IPS-NIHi7 (cell line): ENCODE measurements around the gene DUOXA1.

Experiments
- DNase-seq: peaks from one replicate; pipeline ENCODE4 v3.0.0; 2012; ENCODE audit warnings: mixed read lengths; ENCODE audit errors: extremely low spot score

Gene DUOXA1

GRCh38 chr15:45131510-45131909 is 1.8 kb upstream of the DUOXA1 start:
- DNase-seq, result no peak

GRCh38 chr15:45130291-45131000 is 767 bp upstream of the DUOXA1 start:
- no peak for DNase-seq

GRCh38 chr15:45128971-45129639 is 574 bp downstream of the DUOXA1 start:
- DNase-seq, result no peak

DNA sequence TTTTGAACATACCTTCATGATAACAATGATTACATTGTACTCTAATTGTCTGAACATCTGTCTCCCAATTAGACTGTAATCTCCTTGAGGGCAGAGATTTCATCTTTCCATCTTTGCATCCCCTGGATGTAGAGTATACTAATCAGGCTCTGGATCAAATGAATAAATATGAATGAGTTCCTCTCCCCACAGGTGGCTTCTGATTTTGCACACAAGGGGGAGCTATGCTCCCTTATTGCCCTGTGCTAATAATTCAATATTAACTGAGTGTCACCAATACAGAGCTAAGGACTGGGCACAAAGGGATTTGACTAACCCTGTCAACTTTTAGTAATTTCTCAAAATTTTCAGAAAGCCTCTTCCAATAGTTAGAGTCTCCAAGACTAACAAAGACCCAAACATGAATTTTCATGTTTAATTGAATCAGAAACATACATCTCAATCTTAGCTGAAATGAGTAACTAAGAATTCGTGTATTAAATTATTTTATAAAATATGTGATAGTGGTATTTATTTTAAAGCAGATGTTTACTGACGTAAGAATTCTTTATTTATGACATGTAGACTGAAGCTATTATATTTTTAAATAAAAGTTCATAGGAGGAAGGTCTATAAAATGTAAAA is 3.0 kb downstream of the DUOXA1 start:
- no peak for DNase-seq

GRCh38 chr15:45123397-45123796 is 6.3 kb downstream of the DUOXA1 start:
- DNase-seq, result no peak

- no peak for DNase-seq
Observed at GRCh38 chr15:45122719-45123118, 7.0 kb downstream of the DUOXA1 start.

GRCh38 chr15:45121706-45122417 is 7.8 kb downstream of the DUOXA1 start:
- DNase-seq, result no peak

- no peak for DNase-seq
Observed at GRCh38 chr15:45121020-45121419, 8.7 kb downstream of the DUOXA1 start.

GRCh38 chr15:45120081-45120972 is 9.4 kb downstream of the DUOXA1 start:
- DNase-seq, result no peak

DNA sequence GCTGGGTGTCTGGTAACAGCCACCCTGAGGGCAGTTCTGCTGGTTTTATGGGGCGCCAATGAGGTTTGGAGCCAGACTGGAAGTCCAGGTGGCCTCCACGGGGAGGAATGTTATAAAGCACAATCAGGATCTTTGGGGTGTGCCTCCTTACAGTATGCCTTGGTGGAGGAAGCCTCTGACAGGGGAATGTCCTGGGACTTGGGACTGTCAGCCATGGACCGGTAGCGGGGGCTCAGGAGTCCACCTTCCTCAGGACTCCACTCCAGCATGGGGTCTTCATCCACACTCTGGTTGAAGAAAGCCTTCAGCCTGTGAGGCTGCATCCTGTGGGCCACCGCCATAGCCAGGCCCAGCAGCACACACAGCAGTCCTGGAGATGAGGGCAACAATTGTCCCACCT is 10.7 kb downstream of the DUOXA1 start:
- DNase-seq, result no peak

- DNase-seq, result peak; percentile 97
Observed at GRCh38 chr15:45118131-45118588, 11.5 kb downstream of the DUOXA1 start.

GRCh38 chr15:45117308-45118130 is 12.2 kb downstream of the DUOXA1 start:
- no peak for DNase-seq

GRCh38 chr15:45116482-45117307 is 13.0 kb downstream of the DUOXA1 start:
- DNase-seq, result no peak

DNA sequence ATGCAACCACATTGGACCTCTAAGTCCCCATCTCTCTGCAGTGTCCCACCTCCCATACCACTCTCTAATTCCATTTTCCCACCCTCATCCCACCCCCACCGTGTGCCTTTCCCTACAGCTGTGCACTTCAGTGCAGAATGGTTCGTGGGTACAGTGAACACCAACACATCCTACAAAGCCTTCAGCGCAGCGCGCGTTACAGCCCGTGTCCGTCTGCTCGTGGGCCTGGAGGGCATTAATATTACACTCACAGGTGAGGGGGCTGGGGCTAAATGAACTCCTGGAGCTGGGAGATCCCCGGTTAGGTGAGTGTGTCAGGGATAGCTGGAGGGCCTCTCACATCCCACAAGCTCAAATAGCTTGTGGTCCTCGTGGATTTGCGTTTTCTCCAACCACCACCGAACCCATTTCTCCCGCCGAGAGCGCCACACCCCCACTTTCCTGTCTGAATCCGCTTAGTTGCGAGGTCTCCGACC is 13.6 kb downstream of the DUOXA1 start:
- DNase-seq, result no peak

DNA sequence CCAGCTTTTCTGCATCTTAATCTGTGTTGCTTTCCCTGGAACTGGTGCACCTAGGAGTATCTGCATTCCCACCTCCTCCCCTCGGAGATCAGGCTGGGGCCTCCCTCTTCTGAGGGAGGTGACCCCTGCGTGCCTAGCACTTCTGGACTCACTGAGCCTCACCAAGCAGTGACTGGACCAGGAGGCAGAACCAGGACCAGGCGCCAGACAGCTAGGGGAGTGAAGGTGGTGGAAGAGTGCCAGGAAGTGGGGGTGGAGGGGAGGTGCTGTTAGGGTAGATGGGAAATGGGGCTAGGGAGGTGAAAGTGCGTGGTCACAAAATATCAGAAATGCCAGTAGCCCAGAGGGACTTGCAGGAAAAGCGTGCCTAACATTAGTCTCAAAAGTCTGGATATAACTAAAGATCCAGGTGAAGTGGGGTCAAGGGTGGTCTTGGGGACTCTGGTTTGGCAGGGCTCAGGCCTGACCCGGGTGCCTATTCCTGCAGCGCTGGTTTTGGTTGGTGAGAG is 14.3 kb downstream of the DUOXA1 start:
- no peak for DNase-seq

DNA sequence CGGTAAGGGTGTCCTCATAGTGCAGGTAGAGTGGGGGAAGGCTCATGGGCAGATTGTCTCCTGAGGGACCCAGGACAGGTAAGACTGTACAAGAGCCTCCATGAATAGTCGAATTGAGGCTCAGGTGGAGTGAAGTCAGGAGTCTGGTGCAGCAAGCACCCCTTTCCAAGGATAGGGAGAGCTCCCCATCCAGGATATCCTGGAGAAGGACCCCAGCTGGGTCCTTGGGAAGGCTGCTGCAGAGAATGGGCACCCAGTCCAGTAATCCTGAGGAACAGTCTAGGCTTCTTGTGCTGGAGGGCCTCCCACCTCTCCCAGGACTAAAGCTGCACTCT is 15.0 kb downstream of the DUOXA1 start:
- no peak for DNase-seq

DNA sequence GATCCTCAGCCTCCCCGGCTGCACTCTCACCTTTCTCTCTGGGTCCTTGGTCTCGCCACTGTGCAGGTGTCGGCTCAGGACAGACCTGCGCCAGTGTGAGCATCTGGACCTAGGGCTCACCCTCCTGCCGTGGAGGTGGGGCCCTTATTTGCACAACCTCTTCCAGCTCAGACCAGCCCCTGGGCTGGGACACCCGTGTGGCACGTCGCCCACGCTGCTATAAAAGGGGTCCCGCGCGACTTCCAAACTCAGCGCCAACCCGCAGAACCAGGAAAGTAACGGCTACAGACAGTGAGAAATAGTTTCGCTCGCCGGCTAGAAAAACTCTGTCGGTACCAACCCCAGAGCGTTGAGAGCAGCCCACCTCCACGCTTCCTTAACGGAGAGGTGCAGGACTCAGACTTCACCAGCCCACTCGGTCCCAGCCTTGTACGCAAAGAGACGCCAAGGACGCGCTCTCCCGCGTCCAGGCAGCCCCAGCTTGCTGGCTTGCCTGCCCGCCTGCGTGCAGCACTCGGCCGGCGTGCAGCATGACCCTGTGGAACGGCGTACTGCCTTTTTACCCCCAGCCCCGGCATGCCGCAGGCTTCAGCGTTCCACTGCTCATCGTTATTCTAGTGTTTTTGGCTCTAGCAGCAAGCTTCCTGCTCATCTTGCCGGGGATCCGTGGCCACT is 15.5 kb downstream of the DUOXA1 start, which contains the start of the genes DUOX2 and DUOXA2:
DUOX2 (minus strand) TSS at position 97 of the 675 bp plus-strand sequence. CDS start 761 bp downstream, outside the sequence.
DUOXA2 (plus strand) TSS at position 251 of the 675 bp plus-strand sequence; CDS start at position 531, 280 bp downstream.
- no peak for DNase-seq

DNA sequence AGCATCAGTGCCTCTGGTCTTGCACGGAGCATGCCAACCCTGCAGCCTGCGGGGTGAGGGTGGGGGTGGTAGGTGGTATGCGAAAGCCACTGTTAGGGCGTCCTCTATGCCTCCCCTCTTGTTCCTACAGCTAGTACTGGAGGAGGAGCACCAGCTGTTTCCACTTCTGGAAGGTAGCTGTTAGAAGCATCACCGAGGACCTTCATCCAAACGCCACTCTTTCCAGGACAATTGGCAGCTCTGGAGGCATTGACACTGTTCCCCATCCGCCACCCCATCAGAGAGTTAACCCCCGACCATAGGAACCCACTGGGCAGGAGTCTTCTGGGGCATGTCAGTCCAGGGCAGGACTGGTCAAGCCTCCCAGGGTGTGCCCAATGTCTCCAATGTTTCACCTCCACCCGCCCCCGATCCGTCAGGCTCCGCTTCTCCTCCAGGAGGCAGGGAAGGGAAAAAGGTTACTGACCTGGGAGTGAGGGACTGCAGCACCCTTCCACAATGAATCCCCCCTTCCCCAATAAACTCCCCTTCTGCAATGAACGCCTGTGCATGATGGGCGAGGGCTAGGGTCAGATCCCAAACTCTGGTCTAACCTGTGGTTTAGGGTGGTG is 16.2 kb downstream of the DUOXA1 start:
- DNase-seq, result no peak
